HG02981 (cell line): ENCODE data around the gene TTLL11.
"Not testable (repeated sequence)": the region's sequence is repeated elsewhere in the genome, so short reads cannot be mapped to it uniquely, and the experiment has no call there.

Experiments
- ATAC-seq: cut with Tn5 transposase; IDR thresholded peaks from one replicate; pipeline ENCODE4 v1.9.1; 2021; ENCODE audit warnings: mild to moderate bottlenecking, moderate library complexity; ENCODE audit not compliant: unreplicated experiment

The TTLL11 gene

GRCh38 chr9:121807823-121808278 is 285.3 kb downstream of the TTLL11 start:
- ATAC-seq: no peak

- ATAC-seq: no peak
Measured at GRCh38 chr9:121807069-121807822, 285.9 kb downstream of the TTLL11 start.

GRCh38 chr9:121802753-121803152 is 290.4 kb downstream of the TTLL11 start:
- ATAC-seq: no peak

GRCh38 chr9:121801579-121801978 is 291.5 kb downstream of the TTLL11 start:
- ATAC-seq: no peak

- no peak for ATAC-seq
Measured at GRCh38 chr9:121800376-121800775, 292.7 kb downstream of the TTLL11 start.

GRCh38 chr9:121798941-121799340 is 294.2 kb downstream of the TTLL11 start:
- ATAC-seq: no peak

- ATAC-seq: no peak
Measured at GRCh38 chr9:121797081-121797480, 296.0 kb downstream of the TTLL11 start.

GRCh38 chr9:121794334-121794733 is 298.8 kb downstream of the TTLL11 start:
- ATAC-seq: not testable (repeated sequence)

GRCh38 chr9:121792476-121792875 is 300.6 kb downstream of the TTLL11 start:
- not testable (repeated sequence) for ATAC-seq

- ATAC-seq: no peak
Measured at GRCh38 chr9:121790841-121791240, 302.3 kb downstream of the TTLL11 start.

GRCh38 chr9:121788686-121789366 is 304.3 kb downstream of the TTLL11 start:
- ATAC-seq: no peak

- ATAC-seq: no peak
Measured at GRCh38 chr9:121786998-121787422, 306.1 kb downstream of the TTLL11 start.

- no peak for ATAC-seq
Measured at GRCh38 chr9:121786543-121786948, 306.6 kb downstream of the TTLL11 start.

- no peak for ATAC-seq
Measured at GRCh38 chr9:121785673-121786542, 307.2 kb downstream of the TTLL11 start.

- no peak for ATAC-seq
Measured at GRCh38 chr9:121784731-121785411, 308.2 kb downstream of the TTLL11 start.

- ATAC-seq: no peak
Measured at GRCh38 chr9:121783521-121784507, 309.3 kb downstream of the TTLL11 start.

- ATAC-seq: no peak
Measured at GRCh38 chr9:121783111-121783510, 310.0 kb downstream of the TTLL11 start.

GRCh38 chr9:121782514-121783110 is 310.5 kb downstream of the TTLL11 start:
- ATAC-seq: no peak
